ENCODE data around the gene MIA. TPM values are rescaled to one million over a fixed set of nuclear protein-coding genes. Genes with fewer than 3 reads are reported as not detected.

The MIA gene
- total and polyA plus RNA-seq, 12 donors = 0.74 to 9.2 (median 4.9) TPM; not detected in 6

DNA sequence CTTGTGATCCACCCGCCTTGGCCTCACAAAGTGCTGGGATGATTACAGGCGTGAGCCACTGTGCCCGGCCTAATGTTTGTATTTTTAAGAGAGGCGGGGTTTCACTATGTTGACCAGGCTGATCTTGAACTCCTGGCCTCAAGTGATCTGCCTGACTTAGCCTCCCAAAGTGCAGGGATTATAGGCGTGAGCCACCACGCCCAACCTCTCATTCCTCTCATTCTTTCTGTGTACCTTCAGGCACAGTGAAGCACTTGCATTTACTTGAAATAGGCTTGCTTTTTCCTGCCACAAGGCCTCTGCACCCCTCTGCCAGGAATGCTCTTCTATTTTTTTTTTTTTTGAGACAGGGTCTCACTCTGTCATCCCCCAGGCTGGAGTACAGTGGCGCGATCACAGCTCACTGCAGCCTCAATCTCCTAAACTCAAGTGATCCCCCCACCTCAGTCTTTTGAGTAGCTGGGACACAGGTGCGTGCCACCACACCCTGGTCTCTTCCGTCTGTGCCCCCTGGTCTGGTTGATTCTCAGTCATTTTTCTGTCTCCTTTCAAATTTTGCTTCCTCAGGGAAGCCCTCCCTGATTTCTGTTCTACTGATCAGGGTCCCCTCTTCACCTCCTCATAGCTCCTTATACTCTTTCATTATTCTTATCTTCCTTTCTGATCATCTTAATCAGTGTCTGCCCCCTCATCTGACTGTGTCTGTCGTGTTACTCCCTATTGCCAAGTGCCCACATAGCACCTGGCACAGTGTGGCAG lies 40.1 kb upstream of the MIA start:
- peaks cover 0 to 97% of the 10 kb centered on the region in 2 donors for H3K36me3 ChIP-seq (replicated peaks in 1 of 2)
- TF ChIP-seq, protein P1, sequence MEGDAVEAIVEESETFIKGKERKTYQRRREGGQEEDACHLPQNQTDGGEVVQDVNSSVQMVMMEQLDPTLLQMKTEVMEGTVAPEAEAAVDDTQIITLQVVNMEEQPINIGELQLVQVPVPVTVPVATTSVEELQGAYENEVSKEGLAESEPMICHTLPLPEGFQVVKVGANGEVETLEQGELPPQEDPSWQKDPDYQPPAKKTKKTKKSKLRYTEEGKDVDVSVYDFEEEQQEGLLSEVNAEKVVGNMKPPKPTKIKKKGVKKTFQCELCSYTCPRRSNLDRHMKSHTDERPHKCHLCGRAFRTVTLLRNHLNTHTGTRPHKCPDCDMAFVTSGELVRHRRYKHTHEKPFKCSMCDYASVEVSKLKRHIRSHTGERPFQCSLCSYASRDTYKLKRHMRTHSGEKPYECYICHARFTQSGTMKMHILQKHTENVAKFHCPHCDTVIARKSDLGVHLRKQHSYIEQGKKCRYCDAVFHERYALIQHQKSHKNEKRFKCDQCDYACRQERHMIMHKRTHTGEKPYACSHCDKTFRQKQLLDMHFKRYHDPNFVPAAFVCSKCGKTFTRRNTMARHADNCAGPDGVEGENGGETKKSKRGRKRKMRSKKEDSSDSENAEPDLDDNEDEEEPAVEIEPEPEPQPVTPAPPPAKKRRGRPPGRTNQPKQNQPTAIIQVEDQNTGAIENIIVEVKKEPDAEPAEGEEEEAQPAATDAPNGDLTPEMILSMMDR (IDR thresholded peaks at IDR 0.05) = no peak
- no peak for TF ChIP-seq POLR2A (IDR thresholded peaks at IDR 0.05)
- no peaks in the 10 kb centered on the region for H3K27me3 ChIP-seq
- intact Hi-C loops (cut with DNase I) = no loop called here
- no peaks in the 10 kb centered on the region for H3K4me1 ChIP-seq (replicated peaks in 1 of 2)
- no peak overlapping the region for H3K4me3 ChIP-seq
- 90 to 93% (median 91%) methylated on average over 8 to 11 of the region's 11 CpGs for WGBS, 4 donors
- H3K27ac ChIP-seq = no peak overlapping the region
- no peaks in the 10 kb centered on the region for H3K9me3 ChIP-seq (replicated peaks in 1 of 3)
- DNase-seq = no peak

DNA sequence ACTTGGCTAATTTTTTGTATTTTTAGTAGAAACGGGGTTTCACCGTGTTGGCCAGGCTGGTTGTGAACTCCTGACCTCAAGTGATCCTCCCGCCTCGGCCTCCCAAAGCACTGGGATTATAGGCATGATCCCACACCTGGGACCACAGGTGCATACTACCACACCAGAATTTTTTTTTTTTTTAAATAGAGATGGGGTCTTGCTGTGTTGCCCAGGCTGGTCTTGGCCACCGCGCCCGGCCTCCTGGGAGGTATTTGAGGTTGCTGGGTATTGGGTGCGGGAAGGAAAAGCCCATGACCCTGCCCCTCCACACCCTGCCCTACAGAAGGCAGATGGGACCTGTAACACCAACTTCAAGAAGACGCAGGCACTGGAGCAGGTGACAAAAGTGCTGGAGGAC lies 38.7 kb upstream of the MIA start:
- Histone ChIP-seq H3K36me3 (replicated peaks in 1 of 2) (peaks cover 0 to 90% of the 10 kb centered on the region in 2 donors), H3K4me3 (no peak overlapping the region), H3K27ac (no peak overlapping the region), H3K9me3 (replicated peaks in 1 of 3) (no peaks in the 10 kb centered on the region), H3K27me3 (no peaks in the 10 kb centered on the region), H3K4me1 (replicated peaks in 1 of 2) (no peaks in the 10 kb centered on the region)
- intact Hi-C loops (cut with DNase I) = no loop called here
- DNase-seq = no peak
- 84 to 95% (median 87%) methylated on average over 9 of the region's 9 CpGs for WGBS, 4 donors
- TF ChIP-seq, protein P1 (IDR thresholded peaks at IDR 0.05) = no peak
- TF ChIP-seq POLR2A (IDR thresholded peaks at IDR 0.05) = no peak

GRCh38 chr19:40737102-40737644 lies 38.1 kb upstream of the MIA start:
- intact Hi-C loops (cut with DNase I) = no loop called here
- H3K4me1 ChIP-seq (replicated peaks in 1 of 2) = no peaks in the 10 kb centered on the region
- H3K9me3 ChIP-seq (replicated peaks in 1 of 3) = no peaks in the 10 kb centered on the region
- no peaks in the 10 kb centered on the region for H3K27me3 ChIP-seq
- no peak overlapping the region for H3K4me3 ChIP-seq
- no peak for TF ChIP-seq POLR2A (IDR thresholded peaks at IDR 0.05)
- TF ChIP-seq, protein P1 (IDR thresholded peaks at IDR 0.05) = no peak
- WGBS, 4 donors = 88 to 92% (median 91%) methylated on average over 9 of the region's 9 CpGs
- peaks cover 0 to 85% of the 10 kb centered on the region in 2 donors for H3K36me3 ChIP-seq (replicated peaks in 1 of 2)
- H3K27ac ChIP-seq = no peak overlapping the region
- DNase-seq = no peak

DNA sequence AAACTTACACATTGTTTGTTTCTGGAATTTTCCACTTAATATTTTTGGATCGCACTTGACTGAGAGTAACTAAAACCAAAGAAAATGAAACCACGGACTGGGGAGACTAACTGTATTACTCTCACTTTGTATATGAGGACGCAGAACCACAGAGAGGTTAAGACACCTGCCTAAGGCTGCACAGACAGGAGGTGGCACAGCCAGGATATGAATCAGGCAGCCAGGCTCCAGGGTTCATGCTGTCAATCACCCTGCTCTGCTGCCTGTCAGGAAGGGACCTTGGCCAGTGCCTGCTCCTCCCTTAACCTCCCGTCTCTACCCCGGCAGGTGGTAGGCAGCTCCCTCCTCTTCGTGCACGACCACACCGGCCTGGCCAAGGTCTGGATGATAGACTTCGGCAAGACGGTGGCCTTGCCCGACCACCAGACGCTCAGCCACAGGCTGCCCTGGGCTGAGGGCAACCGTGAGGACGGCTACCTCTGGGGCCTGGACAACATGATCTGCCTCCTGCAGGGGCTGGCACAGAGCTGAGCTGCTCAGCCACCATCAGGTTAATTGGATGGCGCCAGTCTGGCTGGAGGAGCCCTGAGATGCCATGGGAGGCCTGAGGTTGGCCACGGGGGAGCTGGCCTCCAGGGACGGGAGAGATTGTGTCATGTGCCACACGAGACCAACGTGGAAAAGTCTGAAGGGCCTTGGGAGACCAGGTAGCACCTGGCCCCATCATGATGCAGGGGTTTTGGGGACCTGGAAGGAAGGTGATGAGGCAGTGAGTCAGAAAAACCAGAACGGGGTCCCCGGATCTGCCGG lies 36.1 kb upstream of the MIA start:
- TF ChIP-seq POLR2A (IDR thresholded peaks at IDR 0.05) = no peak
- TF ChIP-seq, protein P1 (IDR thresholded peaks at IDR 0.05) = no peak

More for the DNA sequence above, 36.1 kb upstream of the MIA start:
- H3K4me1 ChIP-seq (replicated peaks in 1 of 2) = no peaks in the 10 kb centered on the region
- no peak for DNase-seq
- no peak overlapping the region for H3K4me3 ChIP-seq
- no peak overlapping the region for H3K27ac ChIP-seq
- no peaks in the 10 kb centered on the region for H3K27me3 ChIP-seq
- 76 to 87% (median 78%) methylated on average over 8 to 22 of the region's 22 CpGs for WGBS, 4 donors
- no peaks in the 10 kb centered on the region for H3K9me3 ChIP-seq (replicated peaks in 1 of 3)
- intact Hi-C loops (cut with DNase I) = no loop called here
- H3K36me3 ChIP-seq (replicated peaks in 1 of 2) = peaks cover 0 to 64% of the 10 kb centered on the region in 2 donors

All from adrenal gland (tissue), 12 donors.